Measurements from ENCODE around the gene THAP6.
"Not testable (repeated sequence)": the region's sequence is repeated elsewhere in the genome, so short reads cannot be mapped to it uniquely, and the experiment has no call there.

The THAP6 gene

GRCh38 chr4:75525910-75526309 lies 11.6 kb downstream of the THAP6 start:
- H3K36me3 ChIP-seq (ENCODE audit: control insufficient read depth, insufficient read depth, low read length) = peaks cover 78% of the 10 kb centered on the region
- H3K9me3 ChIP-seq (ENCODE audit: control insufficient read depth, insufficient read depth, low read depth, low read length) = peaks cover 3% of the 10 kb centered on the region; the same call in 1 of the 2 replicates
- H3K27ac ChIP-seq (ENCODE audit: low read depth, low read length) = no peak overlapping the region
- H3K4me3 ChIP-seq (ENCODE audit: low read depth, low read length) = no peak overlapping the region
- H3K4me1 ChIP-seq (ENCODE audit: control insufficient read depth, insufficient read depth, low read length) = no peaks in the 10 kb centered on the region
- H3K9ac ChIP-seq (ENCODE audit: low read length) = no peak overlapping the region
- H3K27me3 ChIP-seq (ENCODE audit: control insufficient read depth, insufficient read depth, low read length) = no peaks in the 10 kb centered on the region

DNA sequence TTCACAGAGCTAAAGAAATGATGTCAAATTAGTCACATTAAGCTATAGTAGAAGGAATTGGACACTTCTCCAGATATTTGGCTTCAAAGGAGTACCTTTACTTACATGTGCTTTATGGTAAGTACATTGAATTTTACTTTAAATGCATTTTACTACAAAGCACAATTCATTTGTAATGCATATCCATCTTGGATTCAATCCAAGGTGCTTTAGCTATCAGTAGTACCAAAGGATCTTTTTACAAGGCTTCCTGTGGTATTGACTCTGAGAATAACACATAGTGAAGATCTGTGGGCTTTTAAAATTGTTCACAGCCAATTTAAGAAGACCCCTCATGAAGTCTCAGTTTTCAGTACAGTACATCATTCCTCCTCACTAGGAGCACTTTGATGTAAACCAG lies 13.2 kb downstream of the THAP6 start:
- no peak overlapping the region for H3K4me3 ChIP-seq (ENCODE audit: low read depth, low read length)
- H3K27me3 ChIP-seq (ENCODE audit: control insufficient read depth, insufficient read depth, low read length) = no peaks in the 10 kb centered on the region
- no peak overlapping the region for H3K9ac ChIP-seq (ENCODE audit: low read length)
- no peaks in the 10 kb centered on the region for H3K4me1 ChIP-seq (ENCODE audit: control insufficient read depth, insufficient read depth, low read length)
- peaks cover 72% of the 10 kb centered on the region for H3K36me3 ChIP-seq (ENCODE audit: control insufficient read depth, insufficient read depth, low read length)
- H3K27ac ChIP-seq (ENCODE audit: low read depth, low read length) = no peak overlapping the region
- H3K9me3 ChIP-seq (ENCODE audit: control insufficient read depth, insufficient read depth, low read depth, low read length) = peaks cover 12% of the 10 kb centered on the region

- no peak overlapping the region for H3K9ac ChIP-seq (ENCODE audit: low read length)
- no peaks in the 10 kb centered on the region for H3K27me3 ChIP-seq (ENCODE audit: control insufficient read depth, insufficient read depth, low read length)
- no peak overlapping the region for H3K27ac ChIP-seq (ENCODE audit: low read depth, low read length)
- H3K4me1 ChIP-seq (ENCODE audit: control insufficient read depth, insufficient read depth, low read length) = no peaks in the 10 kb centered on the region
- H3K9me3 ChIP-seq (ENCODE audit: control insufficient read depth, insufficient read depth, low read depth, low read length) = peaks cover 21% of the 10 kb centered on the region
- no peak overlapping the region for H3K4me3 ChIP-seq (ENCODE audit: low read depth, low read length)
- peaks cover 59% of the 10 kb centered on the region for H3K36me3 ChIP-seq (ENCODE audit: control insufficient read depth, insufficient read depth, low read length)
Observed at GRCh38 chr4:75530556-75531322, 16.5 kb downstream of the THAP6 start.

GRCh38 chr4:75531536-75532143 lies 17.4 kb downstream of the THAP6 start:
- H3K27ac ChIP-seq (ENCODE audit: low read depth, low read length); H3K9ac ChIP-seq (ENCODE audit: low read length); H3K4me3 ChIP-seq (ENCODE audit: low read depth, low read length); H3K27me3 ChIP-seq (ENCODE audit: control insufficient read depth, insufficient read depth, low read length); H3K4me1 ChIP-seq (ENCODE audit: control insufficient read depth, insufficient read depth, low read length): not testable (repeated sequence)
- Histone ChIP-seq H3K36me3 (ENCODE audit: control insufficient read depth, insufficient read depth, low read length) (peaks cover 51% of the 10 kb centered on the region), H3K9me3 (ENCODE audit: control insufficient read depth, insufficient read depth, low read depth, low read length) (peaks cover 21% of the 10 kb centered on the region)

- not testable (repeated sequence) for H3K4me1 ChIP-seq (ENCODE audit: control insufficient read depth, insufficient read depth, low read length); H3K9ac ChIP-seq (ENCODE audit: low read length); H3K4me3 ChIP-seq (ENCODE audit: low read depth, low read length); H3K27ac ChIP-seq (ENCODE audit: low read depth, low read length); H3K27me3 ChIP-seq (ENCODE audit: control insufficient read depth, insufficient read depth, low read length)
- peaks cover 21% of the 10 kb centered on the region for H3K9me3 ChIP-seq (ENCODE audit: control insufficient read depth, insufficient read depth, low read depth, low read length)
- peaks cover 33% of the 10 kb centered on the region for H3K36me3 ChIP-seq (ENCODE audit: control insufficient read depth, insufficient read depth, low read length)
Observed at GRCh38 chr4:75533339-75533887, 19.1 kb downstream of the THAP6 start.

- not testable (repeated sequence) for H3K27ac ChIP-seq (ENCODE audit: low read depth, low read length); H3K4me1 ChIP-seq (ENCODE audit: control insufficient read depth, insufficient read depth, low read length); H3K9ac ChIP-seq (ENCODE audit: low read length); H3K27me3 ChIP-seq (ENCODE audit: control insufficient read depth, insufficient read depth, low read length); H3K4me3 ChIP-seq (ENCODE audit: low read depth, low read length)
- Histone ChIP-seq H3K9me3 (ENCODE audit: control insufficient read depth, insufficient read depth, low read depth, low read length) (peaks cover 21% of the 10 kb centered on the region), H3K36me3 (ENCODE audit: control insufficient read depth, insufficient read depth, low read length) (peaks cover 31% of the 10 kb centered on the region)
Observed at GRCh38 chr4:75533926-75534325, 19.7 kb downstream of the THAP6 start.

- not testable (repeated sequence) for H3K4me3 ChIP-seq (ENCODE audit: low read depth, low read length); H3K27ac ChIP-seq (ENCODE audit: low read depth, low read length); H3K36me3 ChIP-seq (ENCODE audit: control insufficient read depth, insufficient read depth, low read length); H3K9ac ChIP-seq (ENCODE audit: low read length); H3K27me3 ChIP-seq (ENCODE audit: control insufficient read depth, insufficient read depth, low read length); H3K4me1 ChIP-seq (ENCODE audit: control insufficient read depth, insufficient read depth, low read length)
- H3K9me3 ChIP-seq (ENCODE audit: control insufficient read depth, insufficient read depth, low read depth, low read length) = peaks cover 11% of the 10 kb centered on the region
Observed at GRCh38 chr4:75537308-75537707, 23.0 kb downstream of the THAP6 start.

DNA sequence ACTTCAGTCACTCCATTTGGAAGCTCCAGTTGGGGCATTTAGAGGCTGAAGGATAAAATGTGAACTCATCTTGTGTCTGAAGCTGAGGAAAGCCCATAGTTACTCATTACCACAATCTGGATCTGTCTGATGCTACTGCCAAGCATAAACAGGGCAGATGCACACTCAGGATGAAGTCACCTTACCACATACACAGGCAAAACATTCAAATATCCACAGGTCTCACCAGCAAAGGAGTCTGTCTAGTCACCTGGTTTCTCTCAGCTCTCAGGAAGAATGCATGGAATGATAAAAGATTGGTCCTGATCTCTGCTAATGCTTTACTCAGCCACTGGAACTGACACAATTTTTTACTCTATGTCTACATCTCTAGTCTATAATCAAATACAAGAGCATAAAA lies 28.6 kb downstream of the THAP6 start:
- Histone ChIP-seq H3K36me3 (ENCODE audit: control insufficient read depth, insufficient read depth, low read length) (peaks cover 2% of the 10 kb centered on the region; the same call in 1 of the 2 replicates), H3K27me3 (ENCODE audit: control insufficient read depth, insufficient read depth, low read length) (no peaks in the 10 kb centered on the region), H3K4me3 (ENCODE audit: low read depth, low read length) (no peak overlapping the region), H3K9ac (ENCODE audit: low read length) (no peak overlapping the region), H3K27ac (ENCODE audit: low read depth, low read length) (no peak overlapping the region), H3K4me1 (ENCODE audit: control insufficient read depth, insufficient read depth, low read length) (no peaks in the 10 kb centered on the region), H3K9me3 (ENCODE audit: control insufficient read depth, insufficient read depth, low read depth, low read length) (no peaks in the 10 kb centered on the region)

- not testable (repeated sequence) for H3K4me3 ChIP-seq (ENCODE audit: low read depth, low read length); H3K9me3 ChIP-seq (ENCODE audit: control insufficient read depth, insufficient read depth, low read depth, low read length); H3K36me3 ChIP-seq (ENCODE audit: control insufficient read depth, insufficient read depth, low read length); H3K27ac ChIP-seq (ENCODE audit: low read depth, low read length); H3K27me3 ChIP-seq (ENCODE audit: control insufficient read depth, insufficient read depth, low read length); H3K4me1 ChIP-seq (ENCODE audit: control insufficient read depth, insufficient read depth, low read length); H3K9ac ChIP-seq (ENCODE audit: low read length)
Observed at GRCh38 chr4:75544220-75544619, 29.9 kb downstream of the THAP6 start.

GRCh38 chr4:75544870-75545269 lies 30.6 kb downstream of the THAP6 start:
- Histone ChIP-seq H3K27ac (ENCODE audit: low read depth, low read length) (no peak overlapping the region), H3K4me3 (ENCODE audit: low read depth, low read length) (no peak overlapping the region)

GRCh38 chr4:75545526-75545925 lies 31.3 kb downstream of the THAP6 start:
- Histone ChIP-seq H3K27me3 (ENCODE audit: control insufficient read depth, insufficient read depth, low read length) (no peaks in the 10 kb centered on the region), H3K27ac (ENCODE audit: low read depth, low read length) (no peak overlapping the region), H3K4me3 (ENCODE audit: low read depth, low read length) (no peak overlapping the region), H3K36me3 (ENCODE audit: control insufficient read depth, insufficient read depth, low read length) (peaks cover 2% of the 10 kb centered on the region; the same call in 1 of the 2 replicates), H3K9me3 (ENCODE audit: control insufficient read depth, insufficient read depth, low read depth, low read length) (no peaks in the 10 kb centered on the region), H3K4me1 (ENCODE audit: control insufficient read depth, insufficient read depth, low read length) (no peaks in the 10 kb centered on the region), H3K9ac (ENCODE audit: low read length) (no peak overlapping the region)

More at GRCh38 chr4:75544870-75545269, 30.6 kb downstream of the THAP6 start:
- Histone ChIP-seq H3K9me3 (ENCODE audit: control insufficient read depth, insufficient read depth, low read depth, low read length) (no peaks in the 10 kb centered on the region), H3K4me1 (ENCODE audit: control insufficient read depth, insufficient read depth, low read length) (no peaks in the 10 kb centered on the region), H3K9ac (ENCODE audit: low read length) (no peak overlapping the region), H3K27me3 (ENCODE audit: control insufficient read depth, insufficient read depth, low read length) (no peaks in the 10 kb centered on the region), H3K36me3 (ENCODE audit: control insufficient read depth, insufficient read depth, low read length) (peaks cover 2% of the 10 kb centered on the region; the same call in 1 of the 2 replicates)

Data from HUES6 (cell line).